PFSK-1 (cell line): Measurements from ENCODE around the gene GGN.

Source experiments
- FOXP2 ChIP-seq: optimal IDR thresholded peaks from 2 replicates; pipeline ENCODE3; 2011; ENCODE audit warnings: borderline replicate concordance, control low read depth, inconsistent platforms; ENCODE audit not compliant: insufficient read depth; ENCODE audit errors: extremely low read length, extremely low read depth
- POLR2AphosphoS5 ChIP-seq: IDR thresholded peaks from 2 replicates; pipeline ENCODE4 v1.6.1; 2012; ENCODE audit warnings: low read depth, mild to moderate bottlenecking, control low read depth, low read length, moderate library complexity
- SIN3A ChIP-seq: IDR thresholded peaks from 2 replicates; pipeline ENCODE4 v1.6.1; 2012; ENCODE audit warnings: mild to moderate bottlenecking, low read length, moderate library complexity, borderline replicate concordance; ENCODE audit not compliant: insufficient read depth
- TAF1 ChIP-seq: IDR thresholded peaks from 2 replicates; pipeline ENCODE4 v1.6.1; 2012; ENCODE audit warnings: low read length, control low read depth, borderline replicate concordance; ENCODE audit not compliant: insufficient read depth
- TF ChIP-seq, protein P1 (sequence below), 2 experiments: IDR thresholded peaks; 2 replicates each; pipeline versions ENCODE4 v1.6.1 to v1.8.0; 2011 to 2012; ENCODE audit warnings: low read depth in 2 of 2, low read length in 2 of 2, control low read depth in 1 of 2, inconsistent platforms in 1 of 2, mild to moderate bottlenecking in 1 of 2, moderate library complexity in 1 of 2; ENCODE audit not compliant: insufficient read depth in 1 of 2

GGN gene

DNA sequence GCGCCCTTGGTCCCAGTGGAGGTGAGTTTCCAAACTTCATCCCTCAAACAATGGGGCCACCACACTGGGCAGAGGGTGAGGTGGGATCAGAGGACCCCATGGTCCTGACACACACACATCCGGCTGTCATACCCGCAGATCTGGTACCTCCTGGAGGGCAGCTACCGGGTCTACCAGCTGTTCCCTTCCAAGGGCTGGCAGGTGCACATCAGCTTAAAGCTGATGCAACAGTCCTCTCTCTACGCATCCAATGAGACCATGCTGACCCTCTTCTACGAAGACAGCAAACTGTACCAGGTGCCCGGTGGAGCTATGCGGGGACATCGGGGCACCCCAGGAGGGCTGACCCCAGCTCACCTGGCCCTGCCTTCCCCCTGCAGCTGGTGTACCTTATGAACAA, 27.5 kb downstream of the GGN start:
- TF ChIP-seq SIN3A (no peak), POLR2AphosphoS5 (no peak), TAF1 (no peak), FOXP2 (no peak)
- TF ChIP-seq, protein P1, sequence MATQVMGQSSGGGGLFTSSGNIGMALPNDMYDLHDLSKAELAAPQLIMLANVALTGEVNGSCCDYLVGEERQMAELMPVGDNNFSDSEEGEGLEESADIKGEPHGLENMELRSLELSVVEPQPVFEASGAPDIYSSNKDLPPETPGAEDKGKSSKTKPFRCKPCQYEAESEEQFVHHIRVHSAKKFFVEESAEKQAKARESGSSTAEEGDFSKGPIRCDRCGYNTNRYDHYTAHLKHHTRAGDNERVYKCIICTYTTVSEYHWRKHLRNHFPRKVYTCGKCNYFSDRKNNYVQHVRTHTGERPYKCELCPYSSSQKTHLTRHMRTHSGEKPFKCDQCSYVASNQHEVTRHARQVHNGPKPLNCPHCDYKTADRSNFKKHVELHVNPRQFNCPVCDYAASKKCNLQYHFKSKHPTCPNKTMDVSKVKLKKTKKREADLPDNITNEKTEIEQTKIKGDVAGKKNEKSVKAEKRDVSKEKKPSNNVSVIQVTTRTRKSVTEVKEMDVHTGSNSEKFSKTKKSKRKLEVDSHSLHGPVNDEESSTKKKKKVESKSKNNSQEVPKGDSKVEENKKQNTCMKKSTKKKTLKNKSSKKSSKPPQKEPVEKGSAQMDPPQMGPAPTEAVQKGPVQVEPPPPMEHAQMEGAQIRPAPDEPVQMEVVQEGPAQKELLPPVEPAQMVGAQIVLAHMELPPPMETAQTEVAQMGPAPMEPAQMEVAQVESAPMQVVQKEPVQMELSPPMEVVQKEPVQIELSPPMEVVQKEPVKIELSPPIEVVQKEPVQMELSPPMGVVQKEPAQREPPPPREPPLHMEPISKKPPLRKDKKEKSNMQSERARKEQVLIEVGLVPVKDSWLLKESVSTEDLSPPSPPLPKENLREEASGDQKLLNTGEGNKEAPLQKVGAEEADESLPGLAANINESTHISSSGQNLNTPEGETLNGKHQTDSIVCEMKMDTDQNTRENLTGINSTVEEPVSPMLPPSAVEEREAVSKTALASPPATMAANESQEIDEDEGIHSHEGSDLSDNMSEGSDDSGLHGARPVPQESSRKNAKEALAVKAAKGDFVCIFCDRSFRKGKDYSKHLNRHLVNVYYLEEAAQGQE (IDR thresholded peaks at IDR 0.05; ENCODE audit: insufficient read depth in 1 of 2, low read depth in 2 of 2, low read length in 2 of 2) = no peak

DNA sequence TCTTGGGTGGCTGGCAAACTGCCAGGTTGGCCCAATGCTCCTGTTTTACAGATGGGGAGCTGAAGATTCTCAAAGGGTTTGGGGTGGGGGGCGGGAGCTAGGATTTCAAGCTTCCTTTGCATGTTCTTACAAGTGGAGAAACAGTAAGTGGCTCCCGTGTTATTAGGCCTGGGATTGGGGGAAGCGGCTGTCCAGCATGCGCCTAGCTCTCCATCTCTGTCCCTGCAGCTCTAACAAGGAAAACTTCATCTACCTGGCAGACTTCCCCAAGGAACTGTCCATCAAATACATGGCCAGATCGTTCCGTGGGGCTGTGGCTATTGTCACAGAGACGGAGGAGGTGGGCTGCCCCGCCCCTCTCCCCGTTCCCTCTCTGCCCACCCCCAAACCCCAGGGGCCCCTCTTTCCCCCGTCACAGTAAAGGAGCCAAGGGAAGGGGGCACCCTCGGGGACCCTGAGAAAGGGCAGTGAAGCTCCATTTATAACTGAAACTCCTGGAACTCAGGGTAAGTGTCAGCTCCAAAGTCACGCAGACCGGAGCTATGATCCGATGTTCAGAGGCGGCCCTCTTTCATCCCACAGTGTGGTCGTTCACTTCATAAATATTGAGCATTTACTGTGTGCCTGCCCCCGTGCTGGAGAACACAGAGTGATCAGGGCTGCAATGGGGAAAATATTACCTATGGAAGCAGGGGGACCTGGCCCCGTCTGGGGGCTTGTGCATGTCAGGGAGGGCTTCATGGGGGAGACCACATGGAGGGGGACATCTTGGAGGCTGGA, 28.4 kb downstream of the GGN start:
- TF ChIP-seq FOXP2 (no peak), POLR2AphosphoS5 (no peak)

DNA sequence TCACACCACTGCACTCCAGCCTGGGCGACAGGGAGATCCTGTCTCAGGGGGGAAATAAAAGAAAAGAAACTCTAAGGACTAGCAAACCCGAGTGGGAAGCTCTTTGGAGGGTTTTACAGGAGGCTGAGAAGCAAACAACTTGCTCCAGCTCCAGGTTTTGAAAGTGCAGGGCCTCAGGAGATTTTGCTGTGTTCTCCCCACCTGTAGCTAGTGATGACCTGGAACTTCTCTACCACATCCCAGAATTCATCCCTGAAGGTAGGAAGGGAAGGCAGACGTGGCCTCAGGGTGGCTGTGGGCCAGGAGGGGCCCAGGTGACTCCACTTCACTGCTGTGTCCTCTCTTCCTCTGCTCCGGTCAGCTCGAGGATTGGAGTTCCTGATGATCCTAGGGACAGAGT, 29.8 kb downstream of the GGN start:
- no peak for TF ChIP-seq TAF1
- TF ChIP-seq, protein P1 (IDR thresholded peaks at IDR 0.05; ENCODE audit: insufficient read depth in 1 of 2, low read depth in 2 of 2, low read length in 2 of 2) = no peak
- TF ChIP-seq POLR2AphosphoS5 = no peak
- TF ChIP-seq SIN3A = no peak
- TF ChIP-seq FOXP2 = no peak

DNA sequence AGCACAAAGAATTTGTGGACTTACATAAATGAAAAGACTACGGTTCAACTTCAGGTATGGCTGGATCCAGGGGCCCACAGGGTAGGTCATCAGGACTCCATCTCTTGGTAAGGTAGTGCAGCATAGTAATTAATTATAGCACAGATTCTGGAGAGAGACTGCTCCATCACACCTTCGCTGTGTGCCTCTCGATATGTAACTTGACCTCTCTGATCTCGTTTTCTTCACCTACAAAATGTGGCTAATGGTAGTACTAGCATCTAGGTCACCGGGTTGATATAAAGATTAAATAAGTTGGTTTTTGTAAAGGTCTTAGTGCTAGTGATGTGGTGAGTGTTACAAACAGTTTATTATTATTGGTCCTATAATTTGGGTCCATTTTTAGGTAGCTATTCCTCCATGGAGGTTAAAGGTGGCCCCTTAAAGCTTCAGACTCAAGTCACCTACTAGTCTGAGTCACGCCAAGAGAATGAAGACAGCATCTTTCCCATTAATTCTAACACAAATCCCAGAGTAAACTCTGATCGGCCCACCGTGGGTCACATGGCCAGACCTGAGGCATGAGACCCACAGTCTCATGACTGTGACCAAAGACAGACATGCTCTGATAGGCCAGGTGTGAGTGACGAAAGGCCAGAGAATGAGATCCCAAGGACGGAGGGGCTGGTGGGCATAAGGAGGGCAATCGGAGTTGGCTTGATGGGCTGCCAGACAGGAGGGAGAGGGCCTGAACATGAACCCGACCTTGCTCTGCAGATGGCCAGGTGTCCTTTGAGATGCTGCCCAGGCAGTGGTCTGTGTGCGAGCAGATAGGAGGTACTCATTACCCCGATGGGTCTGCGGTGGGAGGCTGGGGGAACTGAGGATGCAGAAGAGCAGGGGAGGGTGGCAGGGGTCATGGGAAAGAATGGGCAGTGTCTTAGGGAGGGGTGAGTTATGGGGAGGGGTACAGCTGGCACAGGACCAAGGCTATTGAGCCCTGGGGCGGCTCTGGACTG, 31.8 kb downstream of the GGN start:
- no peak for TF ChIP-seq SIN3A
- TF ChIP-seq TAF1 = no peak
- no peak for TF ChIP-seq POLR2AphosphoS5
- TF ChIP-seq, protein P1 (IDR thresholded peaks at IDR 0.05; ENCODE audit: insufficient read depth in 1 of 2, low read depth in 2 of 2, low read length in 2 of 2) = no peak
- TF ChIP-seq FOXP2 = no peak

DNA sequence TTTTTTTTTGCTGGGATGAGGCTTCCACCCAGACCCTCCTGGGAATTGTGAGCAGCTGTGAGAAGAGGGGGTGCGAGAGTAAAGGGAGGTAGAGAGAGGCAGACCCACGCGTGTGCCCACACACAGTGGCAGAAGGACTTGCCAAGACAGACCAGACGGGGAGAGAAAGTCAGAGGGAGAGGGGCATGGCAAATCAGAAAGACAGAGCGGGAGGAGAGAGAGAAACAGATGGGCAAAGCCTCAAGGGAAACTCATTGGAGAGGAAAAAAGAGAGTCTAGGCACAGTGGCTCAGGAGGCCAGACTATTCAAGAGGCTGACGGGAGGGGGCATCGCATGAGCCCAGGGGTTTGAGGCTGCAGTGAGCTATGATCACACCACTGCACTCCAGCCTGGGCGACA, 35.2 kb downstream of the GGN start:
- no peak for TF ChIP-seq POLR2AphosphoS5
